GM18951 (cell line): Measurements from ENCODE around the gene C9orf72.

Source experiments
- POLR2A ChIP-seq: IDR thresholded peaks from 4 replicates; pipeline ENCODE4 v1.6.1; 2011; ENCODE audit warnings: mild to moderate bottlenecking; ENCODE audit not compliant: insufficient read length, insufficient read depth; ENCODE audit errors: extremely low read depth
- in situ Hi-C: fragments of 300-500 bp; cut with MboI; formaldehyde crosslinking; loops from one replicate; pipeline ENCODE4 v1.12.0; 2022; ENCODE audit warnings: low sequenced_read_pairs, mixed read lengths, inconsistent platforms; ENCODE audit not compliant: unreplicated experiment

C9orf72 gene

DNA sequence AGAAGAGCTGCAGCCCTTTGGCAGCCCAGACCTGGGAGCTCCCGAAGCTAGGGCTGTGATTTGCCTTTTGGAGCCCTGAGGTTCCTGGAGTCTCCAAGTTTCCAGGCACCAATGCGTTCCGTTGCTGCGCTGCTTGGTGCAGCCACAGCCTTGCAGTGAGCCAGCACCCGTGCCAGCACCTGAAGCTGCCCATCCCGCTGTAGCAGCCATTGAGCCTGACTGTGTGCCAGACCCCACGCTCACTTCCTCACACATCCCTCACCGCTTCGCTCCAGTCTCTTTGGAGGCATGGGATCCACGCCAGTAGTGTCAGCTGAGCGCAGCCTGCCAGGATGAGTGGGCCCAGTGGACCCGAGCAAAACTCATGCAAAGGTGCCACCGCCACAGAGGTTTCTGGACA, 22.5 kb upstream of the C9orf72 start:
- TF ChIP-seq POLR2A: no peak
- in situ Hi-C loops: no loop called here

DNA sequence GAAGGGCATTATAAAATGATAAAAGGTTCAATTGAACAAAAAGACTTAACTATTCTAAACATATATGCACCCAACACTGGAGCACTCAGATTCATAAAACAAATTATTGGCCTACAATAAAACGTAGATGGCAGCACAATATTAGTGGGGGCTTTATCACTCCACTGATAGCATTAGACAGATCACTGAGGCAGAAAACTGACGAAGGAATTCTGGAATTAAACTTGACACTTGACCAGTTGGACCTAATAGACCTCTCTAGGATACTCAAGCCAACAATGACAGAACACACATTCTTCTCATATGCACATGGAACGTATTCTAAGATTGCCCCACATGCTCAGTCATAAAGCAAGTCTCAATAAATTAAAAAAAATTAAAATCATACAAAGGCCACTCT, 18.4 kb upstream of the C9orf72 start:
- no peak for TF ChIP-seq POLR2A
- in situ Hi-C loops: no loop called here

- no peak for TF ChIP-seq POLR2A
- in situ Hi-C loops: no loop called here
Observed at GRCh38 chr9:27591093-27591492, 17.8 kb upstream of the C9orf72 start.

- in situ Hi-C loops: no loop called here
- TF ChIP-seq POLR2A: no peak
Observed at GRCh38 chr9:27590651-27591050, 17.4 kb upstream of the C9orf72 start.

DNA sequence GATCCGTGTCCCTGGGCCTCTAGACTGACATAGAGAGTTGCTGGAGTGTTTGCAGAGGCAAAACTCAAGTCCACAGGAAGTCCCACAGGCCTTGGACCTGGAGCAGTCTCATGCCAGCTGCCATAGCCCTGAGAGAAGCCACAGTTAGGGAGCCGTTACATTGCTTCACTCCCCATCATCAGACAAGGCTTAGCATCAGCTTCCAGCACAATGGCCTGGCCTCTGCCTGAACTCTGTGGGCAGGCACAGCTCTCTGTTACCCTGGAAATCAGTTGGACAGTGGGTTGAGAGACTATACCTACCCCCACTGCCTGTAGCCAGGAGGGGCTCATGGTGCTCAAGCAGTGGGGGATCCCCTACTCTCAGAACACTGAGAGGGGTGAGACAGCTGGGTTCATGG, 16.2 kb upstream of the C9orf72 start:
- in situ Hi-C loops: no loop called here
- no peak for TF ChIP-seq POLR2A

- TF ChIP-seq POLR2A: no peak
- in situ Hi-C loops: no loop called here
Observed at GRCh38 chr9:27586304-27586703, 13.0 kb upstream of the C9orf72 start.

GRCh38 chr9:27584931-27585330, 11.7 kb upstream of the C9orf72 start:
- in situ Hi-C loops: no loop called here
- no peak for TF ChIP-seq POLR2A

- in situ Hi-C loops: no loop called here
- TF ChIP-seq POLR2A: no peak
Observed at GRCh38 chr9:27582794-27583193, 9.5 kb upstream of the C9orf72 start.

GRCh38 chr9:27581826-27582225, 8.5 kb upstream of the C9orf72 start:
- no peak for TF ChIP-seq POLR2A
- in situ Hi-C loops: no loop called here

DNA sequence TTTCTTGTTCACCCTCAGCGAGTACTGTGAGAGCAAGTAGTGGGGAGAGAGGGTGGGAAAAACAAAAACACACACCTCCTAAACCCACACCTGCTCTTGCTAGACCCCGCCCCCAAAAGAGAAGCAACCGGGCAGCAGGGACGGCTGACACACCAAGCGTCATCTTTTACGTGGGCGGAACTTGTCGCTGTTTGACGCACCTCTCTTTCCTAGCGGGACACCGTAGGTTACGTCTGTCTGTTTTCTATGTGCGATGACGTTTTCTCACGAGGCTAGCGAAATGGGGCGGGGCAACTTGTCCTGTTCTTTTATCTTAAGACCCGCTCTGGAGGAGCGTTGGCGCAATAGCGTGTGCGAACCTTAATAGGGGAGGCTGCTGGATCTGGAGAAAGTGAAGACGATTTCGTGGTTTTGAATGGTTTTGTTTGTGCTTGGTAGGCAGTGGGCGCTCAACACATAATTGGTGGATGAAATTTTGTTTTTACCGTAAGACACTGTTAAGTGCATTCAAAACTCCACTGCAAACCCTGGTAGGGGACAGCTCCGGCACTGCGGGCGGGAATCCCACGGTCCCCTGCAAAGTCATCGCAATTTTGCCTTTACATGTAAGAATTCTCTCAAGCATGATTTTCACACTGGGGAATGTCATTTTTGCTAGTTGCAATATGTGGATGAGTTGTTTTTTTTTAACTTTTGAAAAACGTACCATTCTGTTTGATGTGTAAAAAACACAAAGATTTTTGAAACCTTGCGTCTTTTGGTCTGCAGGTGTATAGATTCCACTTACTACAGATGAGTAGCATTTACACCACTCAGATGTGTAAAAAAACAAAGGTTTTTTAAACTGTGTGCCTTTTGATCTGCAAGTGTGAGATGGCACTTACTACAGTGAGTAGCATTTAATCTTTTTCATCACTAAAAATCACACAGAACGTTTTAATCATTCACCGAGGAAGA, 631 bp upstream of the C9orf72 start:
- peak; percentile 46 for TF ChIP-seq POLR2A
- in situ Hi-C loops: no loop called here

DNA sequence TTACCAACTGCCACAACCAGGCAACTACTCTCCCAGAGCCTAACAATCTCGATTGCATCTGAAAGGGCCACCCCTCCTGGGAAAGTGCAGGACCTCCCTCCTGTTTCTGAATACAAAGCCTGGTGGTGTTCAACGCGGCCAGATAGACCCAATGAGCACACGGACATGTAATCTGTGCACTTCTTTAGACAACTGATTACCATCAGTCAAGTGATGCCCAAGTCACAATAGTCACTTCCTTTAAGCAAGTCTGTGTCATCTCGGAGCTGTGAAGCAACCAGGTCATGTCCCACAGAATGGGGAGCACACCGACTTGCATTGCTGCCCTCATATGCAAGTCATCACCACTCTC, 739 bp downstream of the C9orf72 start:
- no peak for TF ChIP-seq POLR2A

DNA sequence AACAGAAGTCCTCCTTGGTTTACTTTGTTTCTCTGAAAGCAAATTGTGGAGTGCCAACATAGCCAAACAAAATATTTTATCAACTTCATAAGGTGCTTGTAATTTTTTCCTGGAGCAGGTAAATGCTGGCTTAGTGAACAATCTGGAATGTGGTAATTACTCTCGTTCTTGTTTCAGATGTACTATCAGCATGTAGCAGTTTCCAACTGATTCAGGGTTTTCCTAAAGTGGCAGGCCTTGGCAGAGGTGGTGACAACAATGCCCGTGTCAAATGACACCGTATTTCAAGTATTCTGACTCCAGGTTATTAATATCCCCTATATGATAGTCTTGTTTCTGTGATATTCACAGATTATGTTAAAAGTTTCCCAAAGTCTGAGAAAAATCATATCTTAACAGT, 1.2 kb downstream of the C9orf72 start:
- in situ Hi-C loops: no loop called here

More for the DNA sequence above, 739 bp downstream of the C9orf72 start:
- in situ Hi-C loops: no loop called here

GRCh38 chr9:27571011-27571410, 2.3 kb downstream of the C9orf72 start:
- no peak for TF ChIP-seq POLR2A
- in situ Hi-C loops: no loop called here

More for the DNA sequence above, 1.2 kb downstream of the C9orf72 start:
- TF ChIP-seq POLR2A: no peak

- TF ChIP-seq POLR2A: no peak
- in situ Hi-C loops: no loop called here
Observed at GRCh38 chr9:27569406-27569805, 3.9 kb downstream of the C9orf72 start.
